PC-9 (cell line): ENCODE measurements around the gene PDE4D. TPM values are rescaled to one million over a fixed set of nuclear protein-coding genes. Genes with fewer than 3 reads are reported as not detected.
A peak's percentile ranks its signal among the peaks of the same experiment; 100 is the strongest.

Source experiments
- BruUV-seq: library from RNA; stranded (reverse); fragments of 400-500 nt; replicated peaks from 2 replicates; lab custom pipeline; 2021; lab: Mats Ljungman, UMichigan
- CTCF ChIA-PET: fragments of 300-600 bp; sonication (Branson Sonifier 250); formaldehyde crosslinking; loops from one replicate; lab custom pipeline; 2022; ENCODE audit warnings: antibody characterized with exemption; lab: Charles Lee
- POLR2A ChIA-PET: fragments of 300-600 bp; sonication (Branson Sonifier 250); formaldehyde crosslinking; loops from one replicate; lab custom pipeline; 2022; ENCODE audit warnings: antibody characterized with exemption; ENCODE audit not compliant: unreplicated experiment; lab: Charles Lee
- DNase-seq, 2 experiments: peaks; one replicate each; pipeline versions ENCODE4 v3.0.0 to v3.0.0-alpha.2; 2015 to 2022; ENCODE audit warnings: mixed read lengths in 1 of 2
- H2AFZ ChIP-seq: fragments of 200-600 bp; sonication (generic); 2 replicates; pipeline ENCODE4 v1.8.1; 2017; ENCODE audit warnings: antibody characterized with exemption
- H3F3A ChIP-seq: fragments of 200-600 bp; sonication (generic); 2 replicates; pipeline ENCODE4 v1.8.1; 2017; ENCODE audit warnings: antibody characterized with exemption, mild to moderate bottlenecking, low read depth; ENCODE audit not compliant: insufficient read depth
- H3K27ac ChIP-seq: fragments of 200-600 bp; sonication (generic); 2 replicates; pipeline ENCODE4 v1.6.1; 2016; ENCODE audit warnings: mixed run types
- H3K27me3 ChIP-seq: fragments of 200-600 bp; sonication (generic); 2 replicates; pipeline ENCODE4 v1.6.1; 2016; ENCODE audit warnings: low read depth, mixed run types; ENCODE audit not compliant: insufficient read depth
- H3K36me3 ChIP-seq: fragments of 200-600 bp; sonication (generic); 2 replicates; pipeline ENCODE4 v1.6.1; 2016; ENCODE audit warnings: low read depth, mixed run types
- H3K4me1 ChIP-seq: fragments of 200-600 bp; sonication (generic); replicated peaks from 2 replicates; pipeline ENCODE4 v1.6.1; 2016; ENCODE audit warnings: mixed run types; ENCODE audit not compliant: insufficient read depth
- H3K4me2 ChIP-seq: fragments of 200-600 bp; sonication (generic); 2 replicates; pipeline ENCODE4 v1.6.1; 2017; ENCODE audit warnings: mixed run types
- H3K4me3 ChIP-seq: fragments of 200-600 bp; sonication (generic); 2 replicates; pipeline ENCODE4 v1.6.1; 2016; ENCODE audit warnings: mixed run types
- H3K79me2 ChIP-seq: fragments of 200-600 bp; sonication (generic); 2 replicates; pipeline ENCODE4 v1.6.1; 2017; ENCODE audit warnings: low read depth, mixed run types
- H3K9me2 ChIP-seq: fragments of 200-600 bp; sonication (generic); 2 replicates; pipeline ENCODE4 v1.8.1; 2017; ENCODE audit warnings: mild to moderate bottlenecking; ENCODE audit not compliant: insufficient read depth
- H3K9me3 ChIP-seq: fragments of 200-600 bp; sonication (generic); 2 replicates; pipeline ENCODE4 v1.8.1; 2016; ENCODE audit warnings: low read depth; ENCODE audit not compliant: insufficient read depth
- H4K20me1 ChIP-seq: fragments of 200-600 bp; sonication (generic); 2 replicates; pipeline ENCODE4 v1.8.1; 2017; ENCODE audit not compliant: insufficient read depth
- CTCF ChIP-seq: fragments of 200-600 bp; sonication (generic); conservative IDR thresholded peaks from 2 replicates; pipeline ENCODE4 v1.6.1; 2017; ENCODE audit warnings: mixed run types, antibody characterized with exemption, mild to moderate bottlenecking, moderate library complexity
- EZH2 ChIP-seq: fragments of 200-600 bp; sonication (generic); IDR thresholded peaks from 2 replicates; pipeline ENCODE4 v1.8.0; 2017; ENCODE audit warnings: antibody characterized with exemption, low read depth
- intact Hi-C: fragments of 100-400 bp; cut with micrococcal nuclease; formaldehyde crosslinking; loops from one replicate; pipeline ENCODE4 v1.10.0; 2022; ENCODE audit not compliant: unreplicated experiment
- total RNA-seq: library from RNA; stranded (reverse); gene quantifications from 2 replicates; pipeline ENCODE4 v1.2.3, GENCODE V29; 2021

PDE4D gene
- total RNA-seq, 1 experiment from 2014 or later = 9.8 TPM

- ChIA-PET POLR2A (no interaction called here), CTCF (no interaction called here)
- H3K4me2 ChIP-seq = no peak overlapping the region
- no peak for DNase-seq
- H3K36me3 ChIP-seq = no peaks in the 10 kb centered on the region
- H3K79me2 ChIP-seq = no peaks in the 10 kb centered on the region
- H3K9me3 ChIP-seq = no peaks in the 10 kb centered on the region
- no peak overlapping the region for H2AFZ ChIP-seq
- intact Hi-C loops = no loop called here
- peaks cover 14% of the 10 kb centered on the region for H3F3A ChIP-seq
- BruUV-seq = no TSS peak
- peaks cover 12% of the 10 kb centered on the region for H3K4me1 ChIP-seq
- H3K9me2 ChIP-seq = no peaks in the 10 kb centered on the region
- H3K27me3 ChIP-seq = no peaks in the 10 kb centered on the region
- no peak overlapping the region for H3K27ac ChIP-seq
- no peak overlapping the region for H3K4me3 ChIP-seq
- TF ChIP-seq EZH2 (no peak), CTCF (no peak)
- no peaks in the 10 kb centered on the region for H4K20me1 ChIP-seq
Measured at GRCh38 chr5:59197911-59198310, 695.6 kb downstream of the PDE4D start.

GRCh38 chr5:59193616-59194319 is 699.8 kb downstream of the PDE4D start:
- TF ChIP-seq CTCF (no peak), EZH2 (no peak)
- Histone ChIP-seq H3K4me1 (peaks cover 12% of the 10 kb centered on the region), H3K4me2 (0 out of 2 replicates have a peak overlapping the region, but pooled peaks have one; percentile 20), H3F3A (0 out of 2 replicates have a peak, but pooled peaks cover 4% of the 10 kb centered on the region), H3K36me3 (no peaks in the 10 kb centered on the region), H3K9me3 (no peaks in the 10 kb centered on the region), H4K20me1 (no peaks in the 10 kb centered on the region), H3K27ac (peak overlapping the region; percentile 72), H3K4me3 (no peak overlapping the region), H3K27me3 (no peaks in the 10 kb centered on the region), H3K9me2 (no peaks in the 10 kb centered on the region), H2AFZ (no peak overlapping the region), H3K79me2 (no peaks in the 10 kb centered on the region)
- ChIA-PET CTCF (interaction anchor here (0.6 kb wide), 1 partner anchor 171 kb away, joined by 6 read pairs; no protein-coding TSS in a partner anchor), POLR2A (interaction anchor here (0.6 kb wide), 1 partner anchor 733 kb away, joined by 3 read pairs; no protein-coding TSS in a partner anchor)
- DNase-seq = peak; percentile 83 to 90
- intact Hi-C loops = loop anchor here (2.0 to 5.0 kb wide), 2 partner anchors 479 to 605 kb away; no protein-coding TSS in a partner anchor
- TSS peak; percentile 59 for BruUV-seq

- Histone ChIP-seq H3K9me3 (no peaks in the 10 kb centered on the region), H3K9me2 (no peaks in the 10 kb centered on the region), H4K20me1 (no peaks in the 10 kb centered on the region), H3K4me1 (peaks cover 12% of the 10 kb centered on the region), H3K27ac (no peak overlapping the region), H3K36me3 (no peaks in the 10 kb centered on the region), H3K27me3 (no peaks in the 10 kb centered on the region), H3F3A (0 out of 2 replicates have a peak, but pooled peaks cover 4% of the 10 kb centered on the region), H2AFZ (no peak overlapping the region), H3K79me2 (no peaks in the 10 kb centered on the region), H3K4me2 (no peak overlapping the region), H3K4me3 (no peak overlapping the region)
- POLR2A ChIA-PET = interaction anchor here (0.6 to 0.7 kb wide), 2 partner anchors 177 to 337 kb away, joined by 3 to 8 read pairs; no protein-coding TSS in a partner anchor
- BruUV-seq = no TSS peak
- CTCF ChIA-PET = interaction anchor here (0.6 kb wide), 1 partner anchor 341 kb away, joined by 4 read pairs; no protein-coding TSS in a partner anchor
- intact Hi-C loops = loop anchor here (5.0 kb wide), 1 partner anchor 482 kb away; no protein-coding TSS in a partner anchor
- no peak for DNase-seq
- TF ChIP-seq EZH2 (no peak), CTCF (no peak)
Measured at GRCh38 chr5:59190746-59191145, 702.8 kb downstream of the PDE4D start.
